Spleen (tissue), 11 donors: Measurements from ENCODE around the gene TRAM2. TPM values are rescaled to one million over a fixed set of nuclear protein-coding genes. Genes with fewer than 3 reads are reported as not detected.

ENCODE experiments used
- DNase-seq: peaks from one replicate; pipeline ENCODE4 v3.0.0-alpha.2; 2020
- H3K27ac ChIP-seq, 8 donors: fragments of 200-600 bp; sonication (generic) in 7 of 8; 1 replicate in 4 of 8; 2 replicates in 4 of 8; pipeline versions ENCODE4 v1.5.0 to v1.8.0; 2016 to 2021; ENCODE audit warnings: inconsistent platforms in 4 of 8, mild to moderate bottlenecking in 4 of 8, moderate library complexity in 1 of 8
- H3K27me3 ChIP-seq, 7 donors: fragments of 200-600 bp; sonication (generic) in 6 of 7; replicated peaks in 1 of 7; 1 replicate in 4 of 7; 2 replicates in 3 of 7; pipeline versions ENCODE4 v1.5.0 to v1.8.0; 2016 to 2021; ENCODE audit warnings: inconsistent platforms in 3 of 7, mild to moderate bottlenecking in 1 of 7
- H3K36me3 ChIP-seq, 6 donors: fragments of 200-600 bp; sonication (generic) in 5 of 6; 1 replicate in 4 of 6; 2 replicates in 2 of 6; pipeline versions ENCODE4 v1.5.0 to v1.8.0; 2016 to 2021; ENCODE audit warnings: inconsistent platforms in 2 of 6
- H3K4me1 ChIP-seq, 6 donors: fragments of 200-600 bp; sonication (generic) in 5 of 6; 1 replicate in 3 of 6; 2 replicates in 3 of 6; pipeline versions ENCODE4 v1.5.0 to v1.8.0; 2016 to 2021; ENCODE audit warnings: inconsistent platforms in 3 of 6
- H3K4me3 ChIP-seq, 8 donors: fragments of 200-600 bp; sonication (generic) in 7 of 8; 1 replicate in 4 of 8; 2 replicates in 4 of 8; pipeline versions ENCODE4 v1.5.0 to v1.8.0; 2016 to 2021; ENCODE audit warnings: inconsistent platforms in 4 of 8, mild to moderate bottlenecking in 4 of 8, moderate library complexity in 2 of 8
- H3K9me3 ChIP-seq, 8 donors: fragments of 200-600 bp; sonication (generic) in 7 of 8; 1 replicate in 4 of 8; 2 replicates in 4 of 8; pipeline versions ENCODE4 v1.5.0 to v1.8.0; 2016 to 2021; ENCODE audit warnings: inconsistent platforms in 4 of 8
- CTCF ChIP-seq, 11 experiments: fragments of 200-600 bp in 7 of 11; fragments of 450-650 bp in 4 of 11; sonication (generic) in 4 of 11; IDR thresholded peaks in 8 of 11; conservative IDR thresholded peaks in 3 of 11; 1 replicate in 7 of 11; 2 replicates in 4 of 11; pipeline versions ENCODE4 v1.4.0 to v1.8.0; 2016 to 2021; ENCODE audit warnings: antibody characterized with exemption in 11 of 11, inconsistent platforms in 4 of 11, mild to moderate bottlenecking in 1 of 11
- POLR2A ChIP-seq, 3 donors: fragments of 450-650 bp; IDR thresholded peaks; one replicate each; pipeline ENCODE4 v1.5.1; 2017; ENCODE audit warnings: antibody characterized with exemption in 3 of 3, mild to moderate bottlenecking in 1 of 3
- POLR2AphosphoS5 ChIP-seq, 3 donors: sonication (generic); formaldehyde crosslinking; IDR thresholded peaks; one replicate each; pipeline ENCODE4 v1.5.1; 2017; ENCODE audit warnings: antibody characterized with exemption in 3 of 3
- WGBS, 5 donors: extraction: QIAGEN DNeasy Blood & Tissue Kit in 3 of 5; methylation state at CpG; one replicate each; pipeline versions ENCODE4 v1.1.5 to v1.1.7; 2013 to 2018; 5-methylcytosine and 5-hydroxymethylcytosine counted together
- intact Hi-C: fragments of 100-400 bp; cut with DNase I; formaldehyde crosslinking; loops from one replicate; pipeline ENCODE4 v1.15.0; 2023; ENCODE audit warnings: low total_unique reads
- polyA plus RNA-seq, 3 donors: library from polyadenylated mRNA; stranded (reverse); fragments of 200-250 nt; gene quantifications; one replicate each; pipeline ENCODE4 v1.2.1, GENCODE V29; 2013
- total RNA-seq, 7 donors: library from RNA; depleted of rRNA in 3 of 7; stranded (reverse); fragments of >200 nt in 3 of 7; fragmentation: NEBNext Ultra II Directional in 4 of 7; extraction: Animal tissue kit (Norgen Biotek cat#: 25700) in 4 of 7; gene quantifications; one replicate each; pipeline versions ENCODE4 v1.1.0 to v1.2.1, GENCODE V29; 2016 to 2021
- donor health status: healthy with polysubstance abuse.
- donor health status: DM: no; HTN: no; CAD: no; lungs with moderate emphysema.
- donor health status: DM: no; HTN: no; CAD: no.
- donor health status: Bipolar disorder and iron deficiency.
- donor health status: healthy.
- donor health status: DM: no; HTN: no; CAD: no.
- donor health status: DM: yes; HTN: yes; CAD: no.

TRAM2 gene
- total and polyA plus RNA-seq, 10 donors = 1.8 to 47.7 (median 32.3) TPM

DNA sequence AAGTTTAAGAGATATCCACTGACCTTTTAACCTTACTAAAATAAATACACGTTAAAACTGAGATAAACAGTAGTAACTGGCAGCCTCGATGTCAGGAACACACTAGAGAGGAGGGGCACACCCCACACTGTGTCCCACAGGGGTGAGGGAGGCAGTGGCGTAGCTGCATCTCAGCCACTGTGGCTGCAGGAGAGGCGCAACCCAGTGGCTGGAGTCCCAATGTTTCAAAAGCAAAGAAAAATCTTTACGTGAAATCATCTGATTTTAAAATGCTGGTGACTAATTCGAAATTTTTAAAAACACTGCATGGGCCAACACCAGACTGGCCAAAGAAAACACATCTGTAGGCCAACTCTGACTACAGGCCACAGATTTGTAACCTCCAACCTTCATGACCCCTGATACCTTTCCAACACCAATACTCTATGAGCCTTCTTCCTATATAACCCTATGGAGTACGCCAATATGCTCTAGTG, 54.7 kb downstream of the TRAM2 start:
- 55 to 85% (median 80%) methylated on average over 7 of the region's 7 CpGs for WGBS, 5 donors
- DNase-seq = no peak
- TF ChIP-seq CTCF (IDR thresholded peaks at IDR 0.05 in 8 of 11, conservative IDR thresholded peaks at IDR 0.05 in 3 of 11) = no peak
- no peak for TF ChIP-seq POLR2A (IDR thresholded peaks at IDR 0.05)
- no peak for TF ChIP-seq POLR2AphosphoS5 (IDR thresholded peaks at IDR 0.05)
- intact Hi-C loops = no loop called here
- Histone ChIP-seq H3K27ac (peak overlapping the region in 2 of 8 donors; percentile 2 to 12), H3K9me3 (no peaks in the 10 kb centered on the region), H3K4me3 (no peak overlapping the region), H3K4me1 (peaks cover 0 to 44% (median 21%) of the 10 kb centered on the region in 6 donors), H3K36me3 (peaks cover 0 to 31% (median 2%) of the 10 kb centered on the region in 6 donors), H3K27me3 (no peaks in the 10 kb centered on the region)

DNA sequence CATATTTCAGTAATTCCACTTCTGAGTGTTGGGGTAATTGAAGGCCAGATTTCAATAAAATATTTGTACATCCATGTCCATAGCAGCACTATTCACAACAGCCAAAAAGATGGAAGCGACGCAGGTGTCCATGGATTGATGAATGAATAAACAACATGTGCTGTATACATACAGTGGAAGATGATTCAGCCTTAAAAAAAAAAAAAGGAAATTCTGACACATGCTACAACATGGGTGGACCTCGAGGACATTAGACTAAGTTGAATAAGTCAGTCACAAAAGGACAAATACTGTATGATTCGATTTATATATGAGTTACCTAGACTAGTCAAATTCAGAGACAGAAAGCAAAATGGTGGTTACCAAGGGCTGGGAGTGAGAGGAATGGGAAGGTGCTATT, 57.2 kb downstream of the TRAM2 start:
- WGBS, 5 donors = 92 to 97% (median 93%) methylated on average over 4 of the region's 4 CpGs
- intact Hi-C loops = no loop called here
- H3K36me3 ChIP-seq = peaks cover 0 to 54% (median 23%) of the 10 kb centered on the region in 6 donors
- H3K9me3 ChIP-seq = no peaks in the 10 kb centered on the region
- no peak overlapping the region for H3K4me3 ChIP-seq
- H3K27ac ChIP-seq = no peak overlapping the region
- no peak for DNase-seq
- no peaks in the 10 kb centered on the region for H3K27me3 ChIP-seq
- peaks cover 0 to 42% (median 23%) of the 10 kb centered on the region in 6 donors for H3K4me1 ChIP-seq
- TF ChIP-seq CTCF (IDR thresholded peaks at IDR 0.05 in 8 of 11, conservative IDR thresholded peaks at IDR 0.05 in 3 of 11) = no peak
- TF ChIP-seq POLR2A (IDR thresholded peaks at IDR 0.05) = no peak
- TF ChIP-seq POLR2AphosphoS5 (IDR thresholded peaks at IDR 0.05) = no peak

GRCh38 chr6:52518279-52518945, 58.4 kb downstream of the TRAM2 start:
- H3K27ac ChIP-seq = peak overlapping the region in 6 of 8 donors; percentile 17 to 61 (median 55)
- no peak overlapping the region for H3K4me3 ChIP-seq
- intact Hi-C loops = no loop called here
- TF ChIP-seq CTCF (IDR thresholded peaks at IDR 0.05 in 8 of 11, conservative IDR thresholded peaks at IDR 0.05 in 3 of 11) (no peak), POLR2AphosphoS5 (IDR thresholded peaks at IDR 0.05) (no peak), POLR2A (IDR thresholded peaks at IDR 0.05) (no peak)
- H3K36me3 ChIP-seq = peaks cover 0 to 66% (median 29%) of the 10 kb centered on the region in 6 donors
- 86 to 94% (median 91%) methylated on average over 13 of the region's 13 CpGs for WGBS, 5 donors
- H3K4me1 ChIP-seq = peaks cover 0 to 46% (median 18%) of the 10 kb centered on the region in 6 donors
- DNase-seq = no peak
- no peaks in the 10 kb centered on the region for H3K27me3 ChIP-seq
- H3K9me3 ChIP-seq = no peaks in the 10 kb centered on the region

DNA sequence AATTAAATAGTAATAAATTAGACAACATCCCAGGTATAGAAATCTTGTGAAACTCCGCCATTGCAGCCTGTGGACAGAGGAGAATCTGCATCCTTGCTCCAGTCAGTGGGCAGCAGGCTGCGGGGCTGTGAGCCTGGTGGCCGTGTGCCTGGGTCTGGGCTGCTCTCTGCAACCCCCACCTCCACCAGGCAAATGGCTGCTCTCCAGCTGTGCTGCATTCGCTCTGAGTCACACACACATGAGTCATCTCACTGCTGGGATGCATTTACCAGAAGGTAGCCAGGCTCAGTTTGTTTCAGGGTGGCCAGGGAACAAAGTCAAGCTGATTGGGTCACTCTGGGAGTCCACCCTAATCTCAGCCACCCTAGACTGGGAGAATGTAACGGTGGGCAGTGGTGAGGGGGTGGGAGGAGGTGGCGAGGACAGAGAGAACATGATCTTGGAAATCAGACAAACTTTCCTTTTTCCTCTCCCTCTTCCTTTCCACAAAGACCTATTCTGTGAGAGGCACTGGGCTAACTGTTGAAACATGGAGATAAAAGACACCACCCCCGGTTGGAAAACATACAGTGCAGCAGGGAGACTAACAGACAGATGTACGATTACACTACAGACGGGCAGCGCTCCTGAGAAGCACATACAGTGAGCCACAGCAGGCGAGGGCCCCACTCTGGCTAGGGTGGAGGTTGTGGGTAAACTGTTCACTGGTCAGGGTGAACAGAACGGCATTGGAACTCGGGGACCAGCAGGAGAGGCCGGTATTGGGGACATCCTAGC, 59.2 kb downstream of the TRAM2 start:
- H3K9me3 ChIP-seq = no peaks in the 10 kb centered on the region
- no peak overlapping the region for H3K4me3 ChIP-seq
- 75 to 87% (median 79%) methylated on average over 14 of the region's 14 CpGs for WGBS, 5 donors
- peaks cover 0 to 46% (median 15%) of the 10 kb centered on the region in 6 donors for H3K4me1 ChIP-seq
- peaks cover 0 to 73% (median 29%) of the 10 kb centered on the region in 6 donors for H3K36me3 ChIP-seq
- TF ChIP-seq CTCF (IDR thresholded peaks at IDR 0.05 in 8 of 11, conservative IDR thresholded peaks at IDR 0.05 in 3 of 11) = no peak
- no peak for TF ChIP-seq POLR2A (IDR thresholded peaks at IDR 0.05)
- peak; percentile 26 to 62 (median 41) for TF ChIP-seq POLR2AphosphoS5 (IDR thresholded peaks at IDR 0.05)
- no peaks in the 10 kb centered on the region for H3K27me3 ChIP-seq
- H3K27ac ChIP-seq = peak overlapping the region in 6 of 8 donors; percentile 17 to 61 (median 55)
- no peak for DNase-seq
- intact Hi-C loops = no loop called here
